DMS153 treated with DMSO at 0.1 percent for 48 hours (cell line): ENCODE measurements around the gene GNAO1.

ENCODE experiments used
- DNase-seq: peaks from one replicate; lab custom pipeline; 2025; ENCODE audit not compliant: unreplicated experiment; lab: John Stamatoyannopoulos, UW

The GNAO1 gene

DNA sequence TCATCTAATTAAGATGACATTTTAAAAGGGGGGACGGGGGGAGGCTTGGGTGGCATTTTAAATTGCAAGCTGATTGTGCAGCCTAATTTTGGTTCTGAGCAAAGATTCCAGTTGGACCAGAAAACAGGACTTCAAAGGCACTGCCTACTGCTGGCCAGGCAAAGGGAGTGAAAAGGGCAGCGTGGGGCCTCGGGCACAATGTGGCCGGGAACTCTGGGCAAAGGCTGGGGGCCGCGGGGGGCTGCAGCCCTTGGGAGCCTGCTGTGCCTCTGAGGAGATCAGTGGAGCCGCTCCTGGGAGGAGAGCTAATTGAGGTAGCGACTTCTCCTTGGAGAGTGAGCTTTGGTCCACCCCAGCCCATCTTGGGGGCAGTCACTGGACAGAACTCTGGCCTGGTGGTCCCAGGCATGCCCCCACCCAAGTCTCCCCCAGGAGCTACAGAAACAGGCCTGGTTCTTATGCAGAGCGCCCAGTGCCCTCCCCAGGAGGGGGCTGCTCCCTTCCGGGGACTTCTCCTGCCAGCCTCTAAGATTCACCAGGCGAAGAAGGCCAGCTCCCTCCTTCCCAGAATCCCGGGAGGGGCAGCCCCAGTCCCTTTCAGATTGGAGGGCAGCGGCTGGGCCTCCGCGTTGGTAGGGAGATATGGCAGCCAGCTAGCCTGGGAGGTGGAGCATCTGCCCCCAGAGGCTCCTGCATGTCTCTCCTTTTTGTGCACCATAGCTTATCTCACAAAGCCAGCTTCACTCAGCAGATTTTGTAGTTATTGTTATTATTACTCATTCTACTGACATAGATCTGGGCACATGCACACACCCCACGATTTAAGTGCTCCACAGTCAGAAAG, 115.6 kb downstream of the GNAO1 start:
- no peak for DNase-seq

DNA sequence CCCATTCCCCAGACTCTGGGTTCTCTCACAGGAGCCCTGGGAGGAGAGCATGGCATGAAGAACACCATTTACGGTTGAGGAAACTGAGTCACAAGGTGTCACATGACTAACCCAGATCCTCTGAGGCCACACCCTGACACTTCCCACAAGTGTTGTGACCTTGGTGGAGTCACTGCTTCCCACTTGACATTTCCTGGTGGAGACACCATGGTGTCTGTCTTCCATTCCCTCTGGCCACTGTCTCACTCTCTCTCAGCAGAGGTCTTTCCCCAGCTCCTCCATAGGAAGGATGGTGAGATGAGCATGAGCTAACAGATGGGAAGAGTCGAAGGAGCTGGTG, 116.2 kb downstream of the GNAO1 start:
- no peak for DNase-seq

DNA sequence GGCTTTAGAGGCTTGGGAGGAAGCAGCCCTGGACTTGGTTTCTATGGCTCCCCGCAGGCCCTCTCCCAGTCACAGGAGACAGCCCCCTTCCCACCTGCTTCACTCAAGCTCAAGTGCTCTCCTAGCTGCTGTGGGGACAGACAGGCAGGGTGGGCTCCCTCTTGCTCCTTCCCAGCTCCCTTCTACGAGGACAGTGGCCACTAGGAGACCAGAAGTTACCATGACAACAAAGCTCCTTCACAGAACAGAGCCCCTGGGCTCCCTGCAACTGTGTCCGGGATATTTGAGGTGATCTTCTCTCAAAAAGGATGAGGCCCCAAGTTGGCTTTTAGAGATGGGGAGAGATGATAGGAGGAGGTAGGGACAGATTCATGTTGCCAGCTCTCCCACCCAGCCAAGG, 117.7 kb downstream of the GNAO1 start:
- DNase-seq, result no peak

DNA sequence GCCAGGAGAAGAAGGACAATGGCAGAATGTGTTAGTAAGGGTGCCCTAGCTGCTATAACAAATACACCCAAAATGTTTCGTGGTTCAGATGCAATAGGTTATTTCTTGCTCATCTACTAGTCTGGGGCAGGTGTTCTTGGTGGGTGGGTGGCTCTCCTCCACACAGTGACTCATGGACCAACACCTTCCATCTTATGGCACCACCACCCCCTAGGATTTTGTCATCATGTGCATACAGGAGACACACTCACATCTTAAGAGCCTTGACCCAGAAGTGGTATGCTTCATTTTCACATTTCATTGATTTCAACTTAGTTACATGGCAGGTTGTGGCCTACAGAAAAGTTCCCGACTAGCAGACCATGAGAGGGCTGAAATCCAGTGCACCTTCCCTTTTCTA, 119.4 kb downstream of the GNAO1 start:
- DNase-seq, result no peak

DNA sequence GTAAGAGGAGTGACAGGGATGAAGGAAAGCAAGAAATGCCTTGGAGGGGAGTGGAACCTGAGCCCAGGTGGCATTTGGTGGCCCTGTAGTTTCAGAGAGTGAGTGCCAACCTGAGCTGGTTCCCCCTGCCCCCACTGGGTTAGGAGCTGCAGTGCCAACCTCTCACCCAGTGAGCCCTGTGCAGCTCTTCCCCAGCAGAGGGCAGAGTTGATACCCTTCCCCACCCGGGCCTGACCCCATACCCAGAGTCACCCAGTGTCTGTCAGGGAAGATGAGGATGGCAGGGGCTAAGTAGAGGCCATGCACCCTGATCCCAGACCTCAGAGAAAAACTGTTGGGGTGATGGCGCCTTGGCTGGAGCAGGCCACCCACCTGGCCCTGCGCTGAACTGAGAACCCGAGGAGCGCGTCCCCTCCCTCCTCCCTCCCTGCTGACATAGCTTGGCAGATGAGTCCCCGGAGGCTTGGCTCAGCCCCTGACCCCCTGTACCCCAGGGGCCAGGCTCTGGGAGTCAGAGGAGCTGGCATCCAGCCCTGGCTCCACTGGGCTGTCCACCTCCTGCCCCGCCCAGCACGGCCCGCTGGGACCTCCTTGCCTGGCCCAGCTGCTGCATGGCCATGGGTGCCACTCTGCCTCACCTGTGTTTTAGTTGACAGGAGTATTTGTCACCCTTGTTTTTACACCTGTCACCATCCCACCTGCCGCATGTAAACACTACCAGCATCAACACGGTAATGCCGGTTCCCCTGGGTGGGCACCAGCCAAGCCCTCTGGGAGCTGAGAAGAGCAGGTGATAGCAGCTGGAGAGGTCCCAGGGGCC, 120.1 kb downstream of the GNAO1 start:
- DNase-seq, result peak; percentile 92

DNA sequence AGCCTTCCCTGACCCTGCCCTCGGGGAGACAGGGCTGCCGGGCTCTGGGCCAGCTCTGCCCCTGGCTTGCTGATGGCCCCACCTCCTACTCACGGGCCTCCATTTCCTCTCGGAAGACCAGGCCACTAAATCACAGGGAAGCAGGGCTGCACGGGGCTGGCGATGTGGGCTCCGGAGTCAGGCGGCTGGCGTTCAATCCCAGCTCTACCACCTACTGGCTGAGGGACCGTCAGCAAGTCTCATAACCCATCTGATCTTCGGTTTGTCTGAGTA, 120.7 kb downstream of the GNAO1 start:
- DNase-seq, result no peak

DNA sequence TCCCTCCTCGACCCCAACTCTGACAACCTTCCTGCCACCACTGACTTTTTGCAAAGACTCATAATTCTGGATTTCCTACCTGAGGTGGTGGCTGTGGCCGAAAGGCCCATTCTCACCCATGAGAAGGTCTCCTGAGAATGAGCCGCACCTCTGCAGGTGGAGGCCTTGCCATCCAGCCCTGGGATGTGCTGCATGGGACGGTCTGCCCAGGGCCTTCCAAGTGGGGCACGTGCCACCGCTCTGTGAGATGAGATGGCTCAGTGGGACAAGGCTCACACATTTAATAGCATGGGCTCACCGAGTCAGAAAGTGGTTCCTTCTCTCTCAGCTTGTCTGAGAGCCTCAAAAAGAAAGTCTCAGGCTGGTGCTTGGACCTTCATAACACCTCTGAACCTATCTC, 121.3 kb downstream of the GNAO1 start:
- no peak for DNase-seq

DNA sequence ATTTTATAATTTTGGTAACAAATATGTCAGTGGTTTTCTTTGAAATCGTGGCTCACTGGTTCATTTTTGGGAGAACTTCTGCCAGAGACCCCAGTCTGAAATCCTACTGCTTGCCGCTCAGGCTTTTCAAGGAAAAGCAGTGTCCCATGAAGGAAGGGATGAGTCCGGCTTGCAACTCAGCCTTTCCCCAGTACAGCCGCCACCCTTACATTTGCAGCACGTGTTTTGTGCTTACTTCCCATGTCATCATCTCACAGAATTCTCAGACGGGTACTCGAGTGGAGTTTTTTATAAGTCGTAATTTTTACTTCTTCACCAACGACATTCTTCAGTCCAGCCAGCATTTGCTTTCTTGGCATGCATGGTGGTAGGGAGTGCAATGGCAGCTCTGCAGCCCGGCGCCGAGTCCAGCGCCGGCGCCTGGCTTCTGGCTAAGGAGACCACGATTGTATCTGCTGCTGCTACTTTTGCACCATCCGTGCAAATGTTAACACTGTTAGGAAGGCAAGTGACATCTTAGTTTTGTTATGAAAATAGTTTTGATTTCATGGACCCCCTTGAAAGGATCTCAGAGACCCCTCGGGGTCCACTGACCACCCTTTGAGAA, 123.1 kb downstream of the GNAO1 start:
- no peak for DNase-seq

DNA sequence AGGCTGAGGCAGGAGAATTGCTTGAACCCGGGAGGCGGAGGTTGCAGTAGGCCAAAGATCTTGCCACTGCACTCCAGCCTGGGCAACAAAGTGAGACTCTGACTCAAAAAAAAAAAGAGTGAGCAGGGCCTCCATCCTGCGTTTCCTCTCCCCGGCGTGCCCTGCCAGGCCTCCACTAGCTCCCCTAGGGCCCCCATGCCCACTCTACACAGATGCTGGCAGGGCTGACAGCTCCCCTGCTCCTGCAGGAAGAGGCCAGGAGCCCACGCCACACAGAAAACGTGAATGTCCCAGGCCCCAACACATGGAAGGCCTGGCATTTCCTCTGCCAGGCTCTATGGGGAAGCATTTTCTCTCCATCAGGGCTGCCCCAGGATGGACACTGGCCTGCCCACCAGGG, 124.7 kb downstream of the GNAO1 start:
- DNase-seq, result no peak

DNA sequence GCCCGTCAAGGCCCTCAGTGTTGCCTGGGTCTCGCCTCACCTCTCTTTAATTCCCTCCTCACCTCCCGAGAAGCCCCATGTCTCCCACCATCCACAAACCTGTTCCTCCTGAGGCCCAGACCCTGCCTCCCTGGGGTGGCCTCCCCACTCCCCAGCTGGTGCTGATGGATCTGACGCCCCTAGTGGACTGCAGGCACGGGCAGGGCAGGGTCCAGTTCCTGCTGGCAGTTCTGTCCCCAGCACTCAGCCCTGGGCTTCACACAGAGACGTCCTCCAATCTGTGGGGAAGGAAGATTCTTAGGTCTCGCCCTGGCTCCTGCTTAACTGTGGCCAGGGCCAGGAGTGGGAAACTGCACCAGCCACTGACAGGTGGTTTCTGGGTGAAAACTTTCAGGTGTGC, 125.3 kb downstream of the GNAO1 start:
- no peak for DNase-seq

DNA sequence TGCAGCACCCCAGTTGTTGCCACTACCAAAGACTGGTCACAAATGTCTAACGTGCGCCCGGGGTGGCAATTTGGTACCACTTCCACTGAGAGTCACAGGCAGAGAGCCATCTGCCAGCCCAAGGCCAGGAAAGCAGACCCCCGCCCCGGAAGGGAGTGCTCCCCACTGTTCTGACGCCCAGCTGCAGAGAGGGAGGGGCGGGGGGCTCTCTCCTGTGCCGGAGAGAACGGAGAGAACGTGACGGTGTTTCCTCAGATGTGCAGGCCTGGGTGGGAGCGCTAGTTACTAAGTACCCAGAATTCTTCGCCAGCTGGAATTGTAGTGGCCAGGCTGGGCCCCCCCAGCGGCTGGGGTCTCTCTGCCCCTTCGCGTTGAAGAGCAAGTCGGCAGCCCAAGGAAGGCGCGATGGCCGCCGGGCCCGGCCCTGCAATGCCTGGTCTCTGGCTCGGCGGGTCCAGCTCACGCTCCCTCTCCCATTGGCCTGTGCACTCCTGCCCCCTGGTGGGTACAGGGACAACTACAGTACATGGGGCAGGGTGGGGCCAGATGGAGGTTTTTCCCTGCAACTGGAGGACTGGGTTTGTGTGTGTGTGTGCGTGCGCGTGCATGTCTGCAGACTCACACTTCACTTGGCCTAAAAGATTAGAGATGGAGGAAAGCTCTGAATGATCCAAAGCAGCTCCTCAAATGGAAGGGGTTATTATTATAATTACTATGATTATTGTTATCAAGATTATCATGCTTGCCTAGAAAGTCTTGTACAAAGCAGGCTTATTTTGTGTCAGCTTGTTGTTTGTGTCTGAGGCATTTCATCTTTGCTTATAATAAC, 126.9 kb downstream of the GNAO1 start:
- peak; percentile 27 for DNase-seq

DNA sequence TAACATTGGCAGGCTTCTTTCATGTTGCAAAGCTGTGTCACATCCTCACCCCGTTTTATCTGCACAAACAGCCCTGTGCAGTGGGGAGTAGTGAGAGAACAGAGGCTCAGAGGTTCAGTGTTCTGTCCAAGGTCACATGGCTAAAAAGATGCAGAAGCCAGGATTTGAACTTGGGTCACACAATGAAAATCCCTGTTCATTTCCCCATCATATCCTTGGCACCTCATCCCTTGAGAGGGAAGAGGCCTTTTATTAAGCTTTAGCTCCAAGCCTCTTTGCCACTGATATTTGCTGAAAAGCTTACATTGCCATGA, 127.5 kb downstream of the GNAO1 start:
- DNase-seq, result no peak

DNA sequence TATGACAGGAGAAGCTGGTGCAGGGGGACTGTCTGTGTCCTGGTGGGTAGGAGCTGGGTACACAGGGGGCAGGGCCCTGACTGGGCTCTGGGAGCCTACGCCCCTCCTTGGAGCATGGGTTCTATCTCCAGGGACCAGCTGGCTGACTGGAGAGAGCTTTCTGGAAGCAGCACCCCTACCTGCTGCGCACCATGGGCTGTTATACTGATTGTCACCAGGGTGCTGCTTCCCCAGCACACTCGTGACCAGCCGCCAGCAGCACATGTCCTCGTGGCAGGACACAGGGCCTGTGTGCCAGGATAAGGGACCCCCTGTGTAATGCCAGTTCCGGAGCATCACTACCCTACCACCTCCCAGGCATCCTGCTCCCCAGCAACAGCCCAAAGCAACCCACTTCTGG, 128.1 kb downstream of the GNAO1 start:
- no peak for DNase-seq

DNA sequence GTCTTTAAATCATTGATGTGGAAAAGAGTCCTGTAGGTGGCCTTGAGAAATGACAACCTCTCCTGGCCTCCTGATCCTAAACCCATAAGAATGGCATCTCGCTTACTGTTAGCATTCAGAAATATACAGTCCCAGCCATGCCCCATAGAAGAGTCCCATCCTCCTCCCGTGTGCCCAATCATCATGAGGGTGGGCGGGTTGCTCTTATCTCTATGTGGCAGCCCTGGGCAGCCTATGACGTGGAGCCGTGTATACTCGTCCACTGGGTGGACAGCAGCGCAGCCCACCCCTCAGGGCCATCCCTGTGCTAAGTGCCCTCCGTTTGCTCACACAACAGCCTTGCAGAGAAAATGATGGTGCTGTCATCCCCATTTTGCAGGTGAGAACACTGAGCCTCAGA, 128.8 kb downstream of the GNAO1 start:
- no peak for DNase-seq

DNA sequence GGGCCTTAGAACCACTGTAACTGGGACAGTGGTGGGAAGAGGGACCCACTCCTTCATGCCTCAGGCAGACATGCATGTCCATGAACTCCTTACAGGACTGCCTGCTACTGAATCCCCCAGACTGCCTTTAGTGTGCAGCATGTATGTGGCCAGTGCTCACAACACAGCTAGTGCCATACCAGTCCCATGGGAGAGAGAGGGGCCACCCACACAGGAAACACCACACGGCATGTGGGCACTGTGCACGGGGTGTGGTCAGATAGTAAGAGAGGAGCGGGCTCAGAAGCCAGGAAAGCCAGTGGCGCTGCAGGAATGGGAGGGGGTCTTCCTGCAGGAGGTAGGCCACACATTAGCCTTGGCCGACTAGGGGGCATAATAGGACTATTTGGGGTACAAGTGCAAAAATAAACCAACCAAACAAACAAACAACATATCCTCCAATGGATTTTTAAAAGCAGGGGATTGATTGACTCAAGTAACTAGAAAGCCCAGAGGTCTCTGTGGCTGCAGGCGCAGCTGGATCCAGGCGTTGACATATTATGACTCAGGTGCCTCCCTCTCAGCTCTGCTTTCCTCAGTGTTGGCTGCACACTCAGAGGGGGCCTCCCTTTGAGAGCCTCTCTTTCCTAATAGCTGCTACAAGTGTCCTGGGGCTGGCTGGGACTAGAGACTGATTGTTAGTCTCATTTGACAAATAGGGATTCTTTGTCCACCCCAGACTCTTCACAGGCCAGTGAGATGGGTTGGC, 129.7 kb downstream of the GNAO1 start:
- DNase-seq, result no peak

DNA sequence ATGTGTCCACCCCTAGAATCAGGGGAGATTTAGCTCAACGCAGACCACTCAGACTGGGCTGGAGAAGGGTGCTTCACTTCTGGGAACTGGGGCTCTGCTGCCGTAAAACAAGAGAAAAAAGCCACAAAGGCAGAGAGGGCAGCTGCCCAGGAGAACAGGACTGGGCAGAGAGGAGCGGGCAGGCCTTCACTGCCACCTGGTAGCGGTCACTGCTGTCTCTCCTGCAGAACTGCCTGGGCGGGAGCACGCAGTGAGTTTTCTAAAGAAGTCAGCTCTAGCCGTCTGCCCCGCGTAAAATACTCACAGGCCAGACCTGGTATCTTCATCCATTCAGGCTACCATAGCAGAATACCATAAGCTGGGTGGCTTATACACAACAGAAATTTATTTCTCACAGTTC, 130.3 kb downstream of the GNAO1 start:
- no peak for DNase-seq

DNA sequence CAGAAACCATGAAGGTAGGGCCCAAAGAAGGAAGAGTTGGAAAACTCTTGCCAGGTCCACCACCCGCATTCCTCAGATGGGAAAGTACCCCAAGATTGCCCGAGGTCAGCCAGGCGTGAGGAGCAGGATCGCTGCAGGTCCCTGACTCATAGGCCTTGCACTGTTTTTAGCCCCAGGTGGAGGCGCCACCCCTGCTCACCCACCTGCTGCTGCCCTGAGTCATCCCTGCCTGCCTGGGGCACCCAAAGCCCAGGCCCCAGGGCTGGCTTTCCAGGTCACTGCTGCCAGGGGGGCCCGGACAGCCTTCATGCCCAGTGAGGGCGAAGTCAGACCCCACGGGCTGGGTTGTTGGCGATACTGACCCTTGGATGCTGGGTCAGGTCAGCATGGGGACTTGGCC, 133.1 kb downstream of the GNAO1 start:
- no peak for DNase-seq

DNA sequence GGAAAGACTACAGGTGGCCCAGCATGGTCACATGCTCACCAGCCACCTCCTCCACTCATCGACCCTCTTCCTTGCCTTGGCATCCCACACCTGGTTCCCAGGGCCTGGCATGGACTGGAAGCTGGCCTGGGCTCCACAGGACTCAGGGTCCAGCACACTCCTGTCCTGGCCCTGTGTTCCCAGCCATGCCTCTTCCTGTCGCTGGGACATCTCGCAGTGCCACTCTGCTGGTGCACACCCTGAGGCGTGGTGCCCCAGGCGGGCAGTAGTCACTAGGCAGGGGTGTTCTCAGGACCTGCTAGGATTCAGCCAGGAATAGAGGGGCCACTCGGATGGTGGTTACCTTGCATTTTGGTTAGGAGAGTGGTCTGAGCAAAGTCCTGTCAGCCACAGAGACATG, 134.7 kb downstream of the GNAO1 start:
- no peak for DNase-seq

DNA sequence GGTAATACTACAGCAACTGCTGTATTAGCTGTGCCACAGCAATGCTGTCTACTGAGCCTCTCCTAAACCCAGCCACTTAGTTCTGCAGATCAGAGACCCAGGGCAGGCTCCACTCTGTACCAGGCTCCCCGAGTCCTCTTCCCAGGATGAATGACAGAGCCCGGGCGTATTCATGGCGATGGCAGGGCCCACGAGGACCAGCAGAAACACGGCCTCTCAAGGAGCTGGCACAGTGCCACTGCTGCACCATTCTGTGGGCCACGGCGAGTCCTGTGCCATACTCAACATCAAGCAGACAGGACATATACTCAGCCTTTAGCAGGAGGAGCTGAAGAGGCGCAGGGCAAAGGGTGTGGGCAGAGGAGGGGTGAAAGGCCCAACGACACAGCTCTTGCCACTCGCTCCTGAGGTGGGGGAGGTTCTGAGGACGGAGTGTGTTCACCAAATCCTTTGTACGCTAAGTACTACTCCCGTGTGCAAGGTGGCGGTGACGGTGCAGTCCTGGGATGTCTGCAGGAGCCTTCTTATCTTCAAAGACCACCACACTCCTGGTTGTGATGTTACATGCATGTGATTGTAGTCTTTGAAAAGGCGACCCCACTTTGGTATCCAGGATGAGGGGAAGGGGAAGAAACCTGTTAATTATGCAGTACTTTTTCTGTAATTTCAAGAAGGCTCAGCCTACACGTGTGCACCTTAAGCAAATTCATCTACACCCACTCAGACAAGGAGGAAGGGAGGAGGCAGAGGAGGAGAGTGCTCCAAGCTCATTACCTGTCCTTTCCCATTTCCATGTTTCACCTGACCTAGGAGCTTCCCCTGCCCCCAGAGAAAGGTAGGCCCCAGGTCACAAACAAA, 136.0 kb downstream of the GNAO1 start:
- no peak for DNase-seq

DNA sequence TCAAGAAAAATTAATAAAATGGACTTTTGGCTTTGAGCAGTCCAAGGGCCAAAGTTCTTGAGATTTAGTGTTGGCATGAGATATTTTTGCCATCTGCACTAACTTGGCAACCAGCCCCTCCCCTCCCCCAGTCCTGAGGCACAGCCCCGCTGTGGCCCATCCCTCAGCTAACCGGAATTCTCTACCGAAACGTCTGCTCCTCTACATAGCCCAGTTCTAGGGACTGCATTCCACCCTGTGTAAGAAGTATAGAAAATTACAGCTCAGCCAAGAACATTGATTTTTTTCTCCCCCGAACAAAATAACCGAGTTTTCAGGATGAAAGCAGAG, 136.6 kb downstream of the GNAO1 start:
- DNase-seq, result no peak
